Lower leg skin (tissue), 4 donors: Measurements from ENCODE around the gene CKM. TPM values are rescaled to one million over a fixed set of nuclear protein-coding genes. Genes with fewer than 3 reads are reported as not detected.

Source experiments
- DNase-seq, 2 donors: peaks; one replicate each; pipeline ENCODE4 v3.0.0-alpha.2; 2019; ENCODE audit warnings: low spot score in 2 of 2
- H3K4me3 ChIP-seq: fragments of 200-600 bp; sonication (generic); 2 replicates; pipeline ENCODE4 v1.5.1; 2017; ENCODE audit warnings: mild to moderate bottlenecking, low read depth; ENCODE audit not compliant: poor library complexity, severe bottlenecking
- CTCF ChIP-seq, 3 donors: fragments of 450-650 bp; IDR thresholded peaks; one replicate each; pipeline ENCODE4 v1.5.1; 2016; ENCODE audit warnings: antibody characterized with exemption in 3 of 3, mild to moderate bottlenecking in 3 of 3, moderate library complexity in 2 of 3
- POLR2A ChIP-seq, 2 donors: fragments of 450-650 bp; IDR thresholded peaks; one replicate each; pipeline ENCODE4 v1.6.1; 2016 to 2017; ENCODE audit warnings: antibody characterized with exemption in 2 of 2, mild to moderate bottlenecking in 1 of 2, moderate library complexity in 1 of 2
- WGBS, 2 donors: methylation state at CpG; one replicate each; pipeline ENCODE4 v1.1.5; 2018; 5-methylcytosine and 5-hydroxymethylcytosine counted together
- intact Hi-C: fragments of 100-400 bp; cut with DNase I; formaldehyde crosslinking; loops from one replicate; pipeline ENCODE4 v1.15.0; 2023; ENCODE audit warnings: low total_unique reads
- total RNA-seq, 4 donors: library from RNA; depleted of rRNA; stranded (reverse); fragments of >200 nt; gene quantifications; one replicate each; pipeline ENCODE4 v1.1.0, GENCODE V29; 2016

Gene CKM
- total RNA-seq, 4 donors from 2014 or later: 0.13 to 2.9 (median 1.3) TPM; not detected in 1

GRCh38 chr19:45363861-45364459, 41.3 kb upstream of the CKM start:
- TF ChIP-seq CTCF (IDR thresholded peaks at IDR 0.05): no peak
- TF ChIP-seq POLR2A (IDR thresholded peaks at IDR 0.05): no peak
- H3K4me3 ChIP-seq: no peak overlapping the region
- intact Hi-C loops: no loop called here
- 92 to 93% methylated on average over 29 to 44 of the region's 44 CpGs for WGBS, 2 donors
- no peak for DNase-seq

- TF ChIP-seq POLR2A (IDR thresholded peaks at IDR 0.05) (no peak), CTCF (IDR thresholded peaks at IDR 0.05) (no peak)
Observed at GRCh38 chr19:45362291-45362690, 39.6 kb upstream of the CKM start.

GRCh38 chr19:45361608-45362007, 38.9 kb upstream of the CKM start:
- TF ChIP-seq CTCF (IDR thresholded peaks at IDR 0.05) (no peak), POLR2A (IDR thresholded peaks at IDR 0.05) (no peak)
- 91 to 93% methylated on average over 14 of the region's 14 CpGs for WGBS, 2 donors
- no peak overlapping the region for H3K4me3 ChIP-seq
- intact Hi-C loops: no loop called here
- no peak for DNase-seq

More at GRCh38 chr19:45362291-45362690, 39.6 kb upstream of the CKM start:
- no peak for DNase-seq
- WGBS, 2 donors: 92 to 95% methylated on average over 16 of the region's 16 CpGs
- H3K4me3 ChIP-seq: no peak overlapping the region
- intact Hi-C loops: no loop called here

GRCh38 chr19:45358213-45358792, 35.6 kb upstream of the CKM start:
- intact Hi-C loops: no loop called here
- TF ChIP-seq CTCF (IDR thresholded peaks at IDR 0.05) (no peak), POLR2A (IDR thresholded peaks at IDR 0.05) (no peak)
- 90 to 92% methylated on average over 12 of the region's 12 CpGs for WGBS, 2 donors
- no peak for DNase-seq
- H3K4me3 ChIP-seq: no peak overlapping the region

GRCh38 chr19:45357445-45357783, 34.7 kb upstream of the CKM start:
- 88 to 90% methylated on average over 11 of the region's 11 CpGs for WGBS, 2 donors
- intact Hi-C loops: no loop called here

More at GRCh38 chr19:45357445-45357783, 34.7 kb upstream of the CKM start:
- DNase-seq: no peak
- no peak overlapping the region for H3K4me3 ChIP-seq
- TF ChIP-seq CTCF (IDR thresholded peaks at IDR 0.05): no peak
- no peak for TF ChIP-seq POLR2A (IDR thresholded peaks at IDR 0.05)
